CD4-positive, CD25-positive, alpha-beta regulatory T cell (primary cell): Measurements from ENCODE around the gene SLC38A10. TPM values are rescaled to one million over a fixed set of nuclear protein-coding genes. Genes with fewer than 3 reads are reported as not detected.

Experiments used
- ATAC-seq, 2 donors: fragments of 150-1000 bp; cut with Tn5 transposase; one replicate each; pipeline ENCODE4 v1.10.0; 2021; ENCODE audit warnings: low read depth in 2 of 2, moderate number of reproducible peaks in 2 of 2, moderate library complexity in 1 of 2
- DNase-seq, 3 donors: peaks; one replicate each; pipeline versions ENCODE4 v3.0.0 to v3.0.0-alpha.2; 2012 to 2022; ENCODE audit warnings: mixed read lengths in 1 of 3
- H3K27ac ChIP-seq: one replicate; pipeline ENCODE4 v1.7.0; 2013; ENCODE audit warnings: mild to moderate bottlenecking, low read length; ENCODE audit not compliant: insufficient read depth, poor library complexity, severe bottlenecking
- H3K27me3 ChIP-seq: one replicate; pipeline ENCODE4 v1.7.0; 2013; ENCODE audit warnings: low read length; ENCODE audit not compliant: control insufficient read depth, insufficient read depth
- H3K36me3 ChIP-seq: one replicate; pipeline ENCODE4 v1.7.0; 2013; ENCODE audit warnings: mild to moderate bottlenecking, low read length, moderate library complexity; ENCODE audit not compliant: control insufficient read depth, insufficient read depth
- H3K4me1 ChIP-seq: 2 replicates; pipeline ENCODE4 v1.7.0; 2013; ENCODE audit warnings: mild to moderate bottlenecking, low read length; ENCODE audit not compliant: insufficient read depth, control insufficient read depth, poor library complexity, severe bottlenecking
- H3K4me3 ChIP-seq: one replicate; pipeline ENCODE4 v1.7.0; 2013; ENCODE audit warnings: low read depth, mild to moderate bottlenecking, low read length, moderate library complexity
- H3K9me3 ChIP-seq, 2 experiments: 1 replicate in 1 of 2; 2 replicates in 1 of 2; pipeline ENCODE4 v1.7.0; 2013; ENCODE audit warnings: low read length in 2 of 2, mild to moderate bottlenecking in 1 of 2, moderate library complexity in 1 of 2; ENCODE audit not compliant: control insufficient read depth in 2 of 2
- H3K27ac Mint-ChIP-seq, 3 donors: one replicate each; pipeline ENCODE4 v1.8.0; 2020 to 2022; ENCODE audit warnings: mild to moderate bottlenecking in 3 of 3, mixed read lengths in 3 of 3, moderate library complexity in 2 of 3
- H3K27me3 Mint-ChIP-seq: one replicate; pipeline ENCODE4 v1.8.0; 2022; ENCODE audit warnings: mild to moderate bottlenecking, mixed read lengths
- H3K36me3 Mint-ChIP-seq: one replicate; pipeline ENCODE4 v1.8.0; 2020; ENCODE audit warnings: mixed read lengths
- H3K4me1 Mint-ChIP-seq, 4 donors: one replicate each; pipeline ENCODE4 v1.8.0; 2020 to 2022; ENCODE audit warnings: mixed read lengths in 4 of 4, mild to moderate bottlenecking in 1 of 4
- H3K4me3 Mint-ChIP-seq, 4 donors: one replicate each; pipeline ENCODE4 v1.8.0; 2020 to 2022; ENCODE audit warnings: mild to moderate bottlenecking in 4 of 4, mixed read lengths in 4 of 4, moderate library complexity in 3 of 4
- H3K9me3 Mint-ChIP-seq, 7 donors: one replicate each; pipeline ENCODE4 v1.8.0; 2020 to 2022; ENCODE audit warnings: mixed read lengths in 7 of 7, mild to moderate bottlenecking in 3 of 7, moderate library complexity in 2 of 7
- polyA plus RNA-seq, 4 donors: library from polyadenylated mRNA; unstranded; fragments of 300-500 nt; fragmentation: Illumina TruSeq; gene quantifications; one replicate each; pipeline ENCODE4 v1.2.3, GENCODE V29; 2021
- total RNA-seq: library from RNA; stranded (reverse); gene quantifications from one replicate; pipeline ENCODE4 v1.2.3, GENCODE V29; 2022

Gene SLC38A10
- total and polyA plus RNA-seq, 5 donors from 2014 or later = 38.2 to 66.3 (median 50.1) TPM

DNA sequence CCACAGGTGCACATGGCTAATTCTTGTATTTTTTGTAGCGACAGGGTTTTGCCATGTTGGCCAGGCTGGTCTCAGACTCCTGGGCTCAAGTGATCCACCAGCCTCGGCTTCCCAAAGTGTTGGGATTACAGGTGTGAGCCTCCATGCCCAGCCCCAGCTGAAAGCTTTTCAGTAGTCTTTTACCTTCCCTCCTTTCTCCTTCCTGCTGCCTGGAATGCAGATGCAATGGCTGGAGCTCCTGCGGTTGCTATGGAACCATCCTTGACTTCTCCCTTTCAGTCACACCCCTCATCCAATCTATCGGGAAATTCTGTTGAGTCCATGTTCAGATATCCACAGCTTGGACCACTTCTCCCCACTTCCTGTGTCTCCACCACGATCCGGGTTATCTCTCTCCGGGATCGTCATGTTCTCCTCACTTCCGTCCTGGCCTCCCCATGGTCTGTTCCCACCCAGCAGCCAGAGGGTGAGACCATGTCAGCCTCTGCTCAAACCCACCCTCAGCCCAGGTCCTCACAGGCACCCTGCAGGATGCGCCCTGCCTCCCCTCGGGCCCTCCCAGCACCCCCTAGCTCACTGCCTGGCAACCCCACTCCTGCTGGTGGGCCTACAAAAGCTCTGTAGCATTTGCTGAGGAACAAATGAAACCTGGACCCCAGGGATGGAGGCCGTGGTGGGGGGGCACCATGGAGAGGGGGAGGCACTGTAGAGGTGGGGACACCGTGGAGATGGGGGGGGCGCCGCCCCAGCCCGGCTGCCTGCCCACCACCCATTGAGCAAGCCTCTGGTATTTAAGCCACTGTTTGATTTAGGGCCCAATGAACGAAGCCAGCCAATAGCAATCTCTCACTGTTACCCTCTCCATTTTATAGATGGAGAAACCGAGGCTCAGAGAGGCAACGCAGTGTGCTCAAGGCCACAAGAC lies 12.8 kb upstream of the SLC38A10 start:
- H3K27me3 Mint-ChIP-seq = peaks cover 11% of the 10 kb centered on the region
- no peaks in the 10 kb centered on the region for H3K4me1 ChIP-seq
- peak overlapping the region in 1 of 3 donors; percentile 44 for H3K27ac Mint-ChIP-seq
- DNase-seq = no peak
- H3K36me3 ChIP-seq = no peaks in the 10 kb centered on the region
- H3K4me3 ChIP-seq = no peak overlapping the region
- H3K27ac ChIP-seq = no peak overlapping the region
- H3K4me3 Mint-ChIP-seq = peak overlapping the region in 1 of 4 donors; percentile 41
- peaks cover 0 to 2% (median 0%) of the 10 kb centered on the region in 7 donors for H3K9me3 Mint-ChIP-seq
- H3K9me3 ChIP-seq = no peaks in the 10 kb centered on the region
- H3K36me3 Mint-ChIP-seq = no peaks in the 10 kb centered on the region
- ATAC-seq = no peak
- H3K4me1 Mint-ChIP-seq = peaks cover 0 to 3% (median 1%) of the 10 kb centered on the region in 4 donors
- H3K27me3 ChIP-seq = no peaks in the 10 kb centered on the region

DNA sequence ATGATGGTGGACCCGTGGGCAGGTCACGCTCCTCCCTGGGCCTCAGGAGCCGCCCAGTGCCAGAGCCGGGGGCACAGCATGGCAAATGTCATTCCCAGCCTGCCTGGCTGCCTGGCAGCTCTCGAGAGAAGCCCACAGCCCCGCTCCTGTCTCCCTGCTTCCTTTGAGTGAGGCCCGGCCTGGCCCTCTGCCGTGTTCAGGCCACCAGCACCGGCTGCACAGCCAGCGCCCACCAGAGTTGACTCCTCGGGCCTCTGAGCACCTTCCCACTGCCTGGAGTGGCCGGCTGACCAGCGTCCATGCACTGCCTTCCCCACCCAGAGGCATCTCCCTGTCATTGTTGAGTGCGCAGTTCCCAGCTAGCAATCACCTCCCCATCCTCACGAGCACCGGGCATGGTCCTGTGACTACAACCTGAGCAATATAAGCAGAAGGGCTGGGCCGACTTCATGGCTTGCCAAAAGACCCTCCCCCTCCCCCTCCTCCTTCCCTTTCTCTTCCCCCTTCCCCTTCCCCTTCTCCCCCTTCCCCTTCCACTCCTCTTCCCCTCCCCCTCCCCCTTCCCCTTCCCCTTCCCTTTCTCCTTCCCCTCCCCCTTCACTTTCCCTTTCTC lies 11.9 kb upstream of the SLC38A10 start:
- no peak overlapping the region for H3K4me3 ChIP-seq
- no peak for DNase-seq
- H3K27me3 Mint-ChIP-seq = peaks cover 5% of the 10 kb centered on the region
- H3K27ac Mint-ChIP-seq = no peak overlapping the region
- H3K9me3 Mint-ChIP-seq = peaks cover 0 to 2% (median 0%) of the 10 kb centered on the region in 7 donors
- no peak overlapping the region for H3K4me3 Mint-ChIP-seq
- H3K36me3 ChIP-seq = no peaks in the 10 kb centered on the region
- no peaks in the 10 kb centered on the region for H3K9me3 ChIP-seq
- no peak for ATAC-seq
- H3K27ac ChIP-seq = no peak overlapping the region
- H3K4me1 ChIP-seq = no peaks in the 10 kb centered on the region
- no peaks in the 10 kb centered on the region for H3K36me3 Mint-ChIP-seq
- peaks cover 0 to 3% (median 1%) of the 10 kb centered on the region in 4 donors for H3K4me1 Mint-ChIP-seq
- no peaks in the 10 kb centered on the region for H3K27me3 ChIP-seq

DNA sequence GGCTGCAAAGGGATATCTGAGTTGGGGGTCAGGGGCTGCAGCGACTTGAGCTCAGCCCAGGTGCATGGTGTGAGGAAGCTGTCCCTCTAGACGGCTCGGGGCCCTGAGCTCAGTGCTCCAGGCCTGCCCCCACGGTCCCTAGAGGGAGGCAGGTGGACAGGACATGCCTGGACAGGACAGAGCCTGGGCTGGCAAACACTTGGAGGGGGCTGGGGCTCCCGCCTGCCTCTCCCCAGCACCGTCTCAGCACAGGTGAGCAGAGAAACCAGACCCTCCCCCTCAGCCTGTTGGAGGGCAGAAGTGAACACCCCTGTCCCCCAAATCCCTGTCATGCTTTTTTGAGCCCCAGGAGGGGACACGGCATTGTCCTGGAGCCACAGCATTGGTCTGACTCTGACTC lies 11.4 kb upstream of the SLC38A10 start:
- no peak overlapping the region for H3K27ac ChIP-seq
- Mint-ChIP-seq H3K9me3 (peaks cover 0 to 2% (median 0%) of the 10 kb centered on the region in 7 donors), H3K4me1 (peaks cover 0 to 3% (median 1%) of the 10 kb centered on the region in 4 donors), H3K4me3 (no peak overlapping the region), H3K27me3 (peaks cover 5% of the 10 kb centered on the region), H3K27ac (no peak overlapping the region), H3K36me3 (no peaks in the 10 kb centered on the region)
- no peaks in the 10 kb centered on the region for H3K36me3 ChIP-seq
- H3K9me3 ChIP-seq = no peaks in the 10 kb centered on the region
- ATAC-seq (no peak), DNase-seq (no peak)
- H3K27me3 ChIP-seq = no peaks in the 10 kb centered on the region
- H3K4me1 ChIP-seq = no peaks in the 10 kb centered on the region
- no peak overlapping the region for H3K4me3 ChIP-seq

DNA sequence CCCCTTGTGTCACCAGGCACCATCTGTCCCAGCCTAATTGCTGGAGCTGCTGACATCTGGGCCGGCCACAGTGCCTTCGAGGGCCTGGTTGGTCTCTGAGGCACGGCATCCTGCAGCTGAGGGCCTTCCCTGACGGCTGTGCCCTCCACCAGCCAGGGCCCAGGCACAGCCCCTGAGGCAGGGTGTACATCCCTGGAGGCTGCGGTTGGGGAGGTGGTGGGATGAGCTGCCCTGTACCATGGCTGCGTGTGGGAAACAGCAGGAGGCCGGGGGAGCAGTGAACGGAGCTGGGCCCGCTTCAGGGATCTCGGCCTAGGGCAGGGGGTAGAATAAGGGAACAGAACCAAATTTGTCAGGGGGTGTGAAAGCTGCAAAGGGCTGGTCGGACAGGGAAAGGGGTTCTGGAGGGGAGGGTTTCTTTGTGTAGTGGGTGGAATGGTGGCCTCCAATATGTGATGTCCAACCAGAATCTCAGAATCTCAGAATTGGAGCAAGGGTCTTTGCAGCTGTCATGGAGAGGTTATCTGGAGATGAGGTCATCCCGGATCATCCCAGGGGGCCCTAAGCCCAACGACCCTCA lies 10.0 kb upstream of the SLC38A10 start:
- no peaks in the 10 kb centered on the region for H3K4me1 ChIP-seq
- H3K27me3 ChIP-seq = no peaks in the 10 kb centered on the region

DNA sequence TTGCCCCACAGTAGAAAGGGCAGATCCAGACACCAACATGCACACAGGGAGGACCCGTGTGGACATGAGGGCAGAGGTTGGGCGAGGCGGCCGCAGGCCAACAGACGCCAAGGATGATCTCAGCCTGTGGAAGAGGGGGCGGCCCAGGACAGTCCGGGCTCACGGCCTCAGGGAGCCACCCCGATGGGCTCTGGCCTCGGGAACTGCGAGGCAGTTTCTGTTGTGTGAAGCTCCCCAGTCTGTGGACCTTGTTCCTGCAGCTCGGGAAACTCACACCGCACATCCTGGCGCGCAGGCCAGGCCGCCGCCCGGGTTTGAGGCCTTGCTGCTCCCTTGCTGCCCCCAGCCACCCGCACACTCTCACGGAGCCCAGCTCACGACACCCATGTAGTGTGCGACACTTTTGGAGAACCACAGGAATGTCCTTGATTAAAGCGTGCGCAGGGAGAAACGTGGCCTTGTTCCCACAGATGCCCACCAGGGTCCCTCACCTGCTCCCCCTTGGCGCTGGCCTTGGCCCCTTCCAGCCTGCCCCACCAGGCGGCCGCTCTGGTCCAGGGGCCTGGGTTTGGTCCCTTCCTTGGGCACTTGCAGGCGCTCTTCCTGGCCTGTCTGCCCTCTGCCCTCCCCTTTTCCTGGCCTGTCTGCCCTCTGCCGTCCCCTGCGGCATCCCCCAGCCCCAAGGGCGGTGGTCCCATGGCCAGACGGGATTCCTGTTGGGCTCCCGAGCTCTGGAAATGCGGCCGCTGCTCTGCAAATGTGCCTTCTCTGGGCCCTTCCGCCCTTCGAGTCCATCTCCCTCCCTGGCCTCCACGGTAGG lies 9.3 kb upstream of the SLC38A10 start:
- H3K27me3 Mint-ChIP-seq = peaks cover 3% of the 10 kb centered on the region
- no peaks in the 10 kb centered on the region for H3K36me3 ChIP-seq
- no peaks in the 10 kb centered on the region for H3K36me3 Mint-ChIP-seq
- no peaks in the 10 kb centered on the region for H3K27me3 ChIP-seq
- no peaks in the 10 kb centered on the region for H3K9me3 ChIP-seq
- H3K4me1 Mint-ChIP-seq = peaks cover 0 to 6% (median 1%) of the 10 kb centered on the region in 4 donors
- peak overlapping the region in 1 of 3 donors; percentile 38 for H3K27ac Mint-ChIP-seq
- no peak overlapping the region for H3K4me3 Mint-ChIP-seq
- H3K27ac ChIP-seq = no peak overlapping the region
- H3K4me1 ChIP-seq = no peaks in the 10 kb centered on the region
- DNase-seq = no peak
- H3K4me3 ChIP-seq = no peak overlapping the region
- H3K9me3 Mint-ChIP-seq = peaks cover 0 to 2% (median 0%) of the 10 kb centered on the region in 7 donors
- no peak for ATAC-seq

More for the DNA sequence above, 10.0 kb upstream of the SLC38A10 start:
- H3K27ac Mint-ChIP-seq = no peak overlapping the region
- Histone ChIP-seq H3K36me3 (no peaks in the 10 kb centered on the region), H3K4me3 (no peak overlapping the region), H3K27ac (no peak overlapping the region), H3K9me3 (no peaks in the 10 kb centered on the region)
- DNase-seq = no peak
- peaks cover 0 to 6% (median 1%) of the 10 kb centered on the region in 4 donors for H3K4me1 Mint-ChIP-seq
- no peaks in the 10 kb centered on the region for H3K36me3 Mint-ChIP-seq
- no peak for ATAC-seq
- no peak overlapping the region for H3K4me3 Mint-ChIP-seq
- peaks cover 0 to 2% (median 0%) of the 10 kb centered on the region in 7 donors for H3K9me3 Mint-ChIP-seq
- H3K27me3 Mint-ChIP-seq = peaks cover 5% of the 10 kb centered on the region

DNA sequence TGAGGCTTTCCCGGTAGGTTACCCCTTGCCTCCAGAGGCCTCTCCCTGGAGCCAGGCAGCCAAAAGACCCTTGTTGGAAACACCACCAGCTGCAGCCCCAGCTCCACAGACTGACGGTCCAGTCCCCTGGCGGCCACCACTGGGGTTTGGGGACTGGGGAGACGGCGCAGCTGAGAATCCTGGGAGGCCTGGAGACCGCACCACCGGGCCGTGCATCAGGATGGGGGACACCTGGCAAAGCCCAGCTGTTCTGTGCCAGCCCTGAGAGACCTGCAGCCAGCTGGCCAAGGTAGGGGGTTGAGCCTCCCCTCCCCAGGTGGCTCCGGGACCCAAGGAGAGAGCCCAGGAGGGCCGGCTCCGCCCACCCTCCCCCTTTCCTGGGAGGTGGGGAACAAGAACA lies 8.3 kb upstream of the SLC38A10 start:
- H3K27ac ChIP-seq = no peak overlapping the region
- H3K9me3 Mint-ChIP-seq = peaks cover 0 to 2% (median 0%) of the 10 kb centered on the region in 7 donors
- no peak overlapping the region for H3K27ac Mint-ChIP-seq
- H3K36me3 ChIP-seq = no peaks in the 10 kb centered on the region
- H3K27me3 Mint-ChIP-seq = no peaks in the 10 kb centered on the region
- ATAC-seq = no peak
- H3K4me3 ChIP-seq = no peak overlapping the region
- H3K27me3 ChIP-seq = no peaks in the 10 kb centered on the region
- H3K4me1 Mint-ChIP-seq = peaks cover 0 to 6% (median 2%) of the 10 kb centered on the region in 4 donors
- no peak overlapping the region for H3K4me3 Mint-ChIP-seq
- H3K36me3 Mint-ChIP-seq = no peaks in the 10 kb centered on the region
- no peak for DNase-seq
- H3K9me3 ChIP-seq = no peaks in the 10 kb centered on the region
- H3K4me1 ChIP-seq = no peaks in the 10 kb centered on the region

DNA sequence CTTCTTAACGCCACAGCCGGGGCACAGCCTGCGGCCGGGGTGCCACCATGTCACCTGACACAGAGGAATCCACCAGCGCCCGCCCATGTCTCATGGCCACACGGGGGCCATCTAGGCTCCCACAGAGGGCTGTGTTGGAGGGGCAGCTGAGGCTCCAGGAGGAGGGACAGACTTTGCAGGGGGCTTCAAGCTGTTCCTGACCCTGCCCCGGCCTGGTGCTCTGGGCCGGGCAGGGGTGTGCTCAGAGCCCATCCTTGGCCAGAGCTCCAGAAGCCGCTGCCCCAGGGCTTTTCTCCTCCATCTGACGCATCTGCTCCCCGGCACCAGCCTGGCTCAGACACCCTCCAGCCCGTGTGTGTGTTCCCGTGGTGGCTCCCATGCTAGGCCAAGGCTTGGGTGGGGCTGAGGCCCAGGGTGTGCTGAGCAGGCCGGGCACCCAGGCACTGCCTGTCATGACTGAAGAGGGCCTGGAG lies 7.8 kb upstream of the SLC38A10 start:
- Histone ChIP-seq H3K27me3 (no peaks in the 10 kb centered on the region), H3K9me3 (no peaks in the 10 kb centered on the region), H3K27ac (no peak overlapping the region), H3K4me1 (no peaks in the 10 kb centered on the region), H3K36me3 (no peaks in the 10 kb centered on the region), H3K4me3 (no peak overlapping the region)
- H3K27me3 Mint-ChIP-seq = no peaks in the 10 kb centered on the region
- no peak overlapping the region for H3K4me3 Mint-ChIP-seq
- DNase-seq (no peak), ATAC-seq (no peak)
- peaks cover 0 to 6% (median 2%) of the 10 kb centered on the region in 4 donors for H3K4me1 Mint-ChIP-seq
- no peaks in the 10 kb centered on the region for H3K36me3 Mint-ChIP-seq
- H3K9me3 Mint-ChIP-seq = peaks cover 0 to 2% (median 0%) of the 10 kb centered on the region in 7 donors
- H3K27ac Mint-ChIP-seq = no peak overlapping the region
